Trophoblast cell (in vitro differentiated cells and primary cell): Measurements from ENCODE around the gene HSP90AB1.
A peak's percentile ranks its signal among the peaks of the same experiment; 100 is the strongest.

ENCODE experiments used
- DNase-seq, 2 donors: peaks; one replicate each; pipeline ENCODE4 v3.0.0-alpha.2; 2016
- H2AFZ ChIP-seq: 2 replicates; pipeline ENCODE4 v1.6.1; 2013; ENCODE audit warnings: low read length, moderate library complexity, mild to moderate bottlenecking; ENCODE audit not compliant: insufficient read depth, poor library complexity
- H2AK5ac ChIP-seq: 2 replicates; pipeline ENCODE4 v1.6.1; 2013; ENCODE audit warnings: mild to moderate bottlenecking, low read length
- H2BK120ac ChIP-seq: 2 replicates; pipeline ENCODE4 v1.6.1; 2013; ENCODE audit warnings: low read length, mild to moderate bottlenecking, moderate library complexity; ENCODE audit not compliant: insufficient read depth, poor library complexity
- H2BK12ac ChIP-seq: 2 replicates; pipeline ENCODE4 v1.6.1; 2013; ENCODE audit warnings: mild to moderate bottlenecking, low read length, moderate library complexity
- H2BK5ac ChIP-seq: 2 replicates; pipeline ENCODE4 v1.6.1; 2013; ENCODE audit warnings: low read length, low read depth, moderate library complexity, mild to moderate bottlenecking; ENCODE audit not compliant: poor library complexity
- H3K14ac ChIP-seq: 2 replicates; pipeline ENCODE4 v1.6.1; 2013; ENCODE audit warnings: mild to moderate bottlenecking, low read length
- H3K18ac ChIP-seq: 2 replicates; pipeline ENCODE4 v1.6.1; 2013; ENCODE audit warnings: mild to moderate bottlenecking, low read length
- H3K23ac ChIP-seq: 2 replicates; pipeline ENCODE4 v1.6.1; 2013; ENCODE audit warnings: low read length
- H3K27ac ChIP-seq: 2 replicates; pipeline ENCODE4 v1.5.1; 2013; ENCODE audit warnings: low read depth, mild to moderate bottlenecking, inconsistent platforms, low read length, moderate library complexity
- H3K27me3 ChIP-seq: 2 replicates; pipeline ENCODE4 v1.6.1; 2013; ENCODE audit warnings: inconsistent platforms, mild to moderate bottlenecking, low read length, moderate library complexity; ENCODE audit not compliant: insufficient read depth
- H3K36me3 ChIP-seq, 2 experiments: 1 replicate in 1 of 2; 2 replicates in 1 of 2; pipeline ENCODE4 v1.6.1; 2013; ENCODE audit warnings: low read length in 2 of 2, mild to moderate bottlenecking in 2 of 2, moderate library complexity in 1 of 2; ENCODE audit not compliant: insufficient read depth in 2 of 2, control insufficient read depth in 1 of 2
- H3K4ac ChIP-seq: 2 replicates; pipeline ENCODE4 v1.6.1; 2013; ENCODE audit warnings: low read depth, mild to moderate bottlenecking, low read length, moderate library complexity
- H3K4me1 ChIP-seq, 2 experiments: 1 replicate in 1 of 2; 2 replicates in 1 of 2; pipeline ENCODE4 v1.6.1; 2013; ENCODE audit warnings: low read length in 2 of 2, mild to moderate bottlenecking in 2 of 2, moderate library complexity in 1 of 2; ENCODE audit not compliant: insufficient read depth in 2 of 2, control insufficient read depth in 1 of 2
- H3K4me2 ChIP-seq: 2 replicates; pipeline ENCODE4 v1.6.1; 2013; ENCODE audit warnings: inconsistent platforms, mild to moderate bottlenecking, low read length, moderate library complexity
- H3K4me3 ChIP-seq: 2 replicates; pipeline ENCODE4 v1.5.1; 2013; ENCODE audit warnings: mild to moderate bottlenecking, low read depth, low read length, inconsistent platforms
- H3K79me1 ChIP-seq: one replicate; pipeline ENCODE4 v1.6.1; 2013; ENCODE audit warnings: low read length
- H3K79me2 ChIP-seq: 2 replicates; pipeline ENCODE4 v1.6.1; 2013; ENCODE audit warnings: low read length, mild to moderate bottlenecking; ENCODE audit not compliant: control insufficient read depth, insufficient read depth, poor library complexity
- H3K9ac ChIP-seq: 2 replicates; pipeline ENCODE4 v1.6.1; 2013; ENCODE audit warnings: mild to moderate bottlenecking, low read length
- H3K9me3 ChIP-seq: 2 replicates; pipeline ENCODE4 v1.6.1; 2013; ENCODE audit warnings: low read depth, mild to moderate bottlenecking, control low read depth, inconsistent platforms, low read length; ENCODE audit not compliant: insufficient read depth
- H4K12ac ChIP-seq: 2 replicates; pipeline ENCODE4 v1.6.1; 2013; ENCODE audit warnings: low read depth, mild to moderate bottlenecking, low read length, moderate library complexity
- H4K8ac ChIP-seq: 2 replicates; pipeline ENCODE4 v1.6.1; 2013; ENCODE audit warnings: low read depth, mild to moderate bottlenecking, low read length, moderate library complexity
- H4K91ac ChIP-seq: one replicate; pipeline ENCODE4 v1.6.1; 2013; ENCODE audit warnings: low read depth, mild to moderate bottlenecking, low read length, moderate library complexity
- WGBS: extraction: QIAGEN DNeasy Blood & Tissue Kit; methylation state at CpG from one replicate; pipeline ENCODE4 v1.1.7; 2013; ENCODE audit warnings: missing lambda C conversion rate; ENCODE audit not compliant: insufficient read length, insufficient coverage; ENCODE audit errors: extremely low coverage; 5-methylcytosine and 5-hydroxymethylcytosine counted together

The HSP90AB1 gene

GRCh38 chr6:44284867-44285266 lies 38.0 kb downstream of the HSP90AB1 start:
- H3K18ac ChIP-seq: no peak overlapping the region
- no peaks in the 10 kb centered on the region for H3K4me1 ChIP-seq
- H2AFZ ChIP-seq: no peak overlapping the region
- H4K12ac ChIP-seq: no peak overlapping the region
- no peaks in the 10 kb centered on the region for H3K79me1 ChIP-seq
- H3K4me2 ChIP-seq: no peak overlapping the region
- H3K23ac ChIP-seq: no peak overlapping the region
- H2AK5ac ChIP-seq: no peak overlapping the region
- H3K79me2 ChIP-seq: no peaks in the 10 kb centered on the region
- H2BK120ac ChIP-seq: no peak overlapping the region
- no peaks in the 10 kb centered on the region for H3K36me3 ChIP-seq
- H3K9me3 ChIP-seq: peaks cover 7% of the 10 kb centered on the region
- WGBS: no CpG with 5 or more reads among the region's 4 CpGs
- no peak overlapping the region for H3K14ac ChIP-seq
- H3K4me3 ChIP-seq: no peak overlapping the region
- no peak overlapping the region for H2BK12ac ChIP-seq
- no peak for DNase-seq
- no peak overlapping the region for H2BK5ac ChIP-seq
- H3K27me3 ChIP-seq: no peaks in the 10 kb centered on the region
- no peak overlapping the region for H3K27ac ChIP-seq
- H3K9ac ChIP-seq: no peak overlapping the region
- no peak overlapping the region for H3K4ac ChIP-seq
- H4K91ac ChIP-seq: no peak overlapping the region
- no peak overlapping the region for H4K8ac ChIP-seq

GRCh38 chr6:44285552-44286284 lies 38.8 kb downstream of the HSP90AB1 start:
- H3K27ac ChIP-seq: no peak overlapping the region
- no peak overlapping the region for H2BK120ac ChIP-seq
- no peak overlapping the region for H2BK5ac ChIP-seq
- no peak overlapping the region for H4K12ac ChIP-seq
- DNase-seq: peak in 1 of 2 donors; percentile 34
- H3K9me3 ChIP-seq: peaks cover 7% of the 10 kb centered on the region
- WGBS: no CpG with 5 or more reads among the region's 25 CpGs
- H2BK12ac ChIP-seq: no peak overlapping the region
- no peaks in the 10 kb centered on the region for H3K27me3 ChIP-seq
- no peak overlapping the region for H3K9ac ChIP-seq
- no peak overlapping the region for H3K18ac ChIP-seq
- H3K36me3 ChIP-seq: no peaks in the 10 kb centered on the region
- H3K4me3 ChIP-seq: no peak overlapping the region
- H3K4me2 ChIP-seq: no peak overlapping the region
- no peak overlapping the region for H3K14ac ChIP-seq
- no peaks in the 10 kb centered on the region for H3K79me2 ChIP-seq
- H4K91ac ChIP-seq: no peak overlapping the region
- no peaks in the 10 kb centered on the region for H3K4me1 ChIP-seq
- H3K79me1 ChIP-seq: no peaks in the 10 kb centered on the region
- no peak overlapping the region for H3K4ac ChIP-seq
- no peak overlapping the region for H2AK5ac ChIP-seq
- H2AFZ ChIP-seq: no peak overlapping the region
- no peak overlapping the region for H3K23ac ChIP-seq
- no peak overlapping the region for H4K8ac ChIP-seq

DNA sequence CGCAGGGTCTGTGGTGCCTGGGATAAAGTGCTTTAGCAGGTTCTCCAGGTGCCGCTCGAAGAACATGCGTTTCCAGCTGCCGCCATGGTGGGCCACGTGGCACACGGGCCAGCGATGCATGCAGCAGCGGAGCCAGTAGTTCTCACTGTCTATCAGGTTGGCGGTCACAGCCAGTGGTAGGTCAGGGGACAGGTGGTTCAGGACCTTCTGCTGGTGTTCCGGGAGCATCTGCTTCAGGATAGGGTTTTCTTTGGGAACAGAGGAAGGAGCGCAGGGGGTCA lies 39.3 kb downstream of the HSP90AB1 start:
- no peak for DNase-seq

GRCh38 chr6:44286747-44287146 lies 39.8 kb downstream of the HSP90AB1 start:
- Histone ChIP-seq H3K27ac (no peak overlapping the region), H4K91ac (no peak overlapping the region), H3K27me3 (no peaks in the 10 kb centered on the region), H3K23ac (no peak overlapping the region), H2BK5ac (no peak overlapping the region), H3K14ac (no peak overlapping the region), H3K79me2 (no peaks in the 10 kb centered on the region), H3K4ac (no peak overlapping the region), H3K18ac (no peak overlapping the region), H2BK12ac (no peak overlapping the region), H3K79me1 (no peaks in the 10 kb centered on the region), H3K4me2 (no peak overlapping the region), H3K4me1 (no peaks in the 10 kb centered on the region), H3K9ac (no peak overlapping the region), H2BK120ac (no peak overlapping the region), H2AFZ (no peak overlapping the region), H4K12ac (no peak overlapping the region), H4K8ac (no peak overlapping the region), H3K4me3 (no peak overlapping the region), H3K36me3 (no peaks in the 10 kb centered on the region), H3K9me3 (peaks cover 7% of the 10 kb centered on the region), H2AK5ac (no peak overlapping the region)
- no peak for DNase-seq
- no CpG with 5 or more reads among the region's 2 CpGs for WGBS

More for the DNA sequence above, 39.3 kb downstream of the HSP90AB1 start:
- H3K79me2 ChIP-seq: no peaks in the 10 kb centered on the region
- H2BK12ac ChIP-seq: no peak overlapping the region
- H3K14ac ChIP-seq: no peak overlapping the region
- no peaks in the 10 kb centered on the region for H3K27me3 ChIP-seq
- no peak overlapping the region for H3K27ac ChIP-seq
- H4K91ac ChIP-seq: no peak overlapping the region
- H2BK5ac ChIP-seq: no peak overlapping the region
- no peak overlapping the region for H3K18ac ChIP-seq
- H3K4me3 ChIP-seq: no peak overlapping the region
- no peak overlapping the region for H4K8ac ChIP-seq
- no peak overlapping the region for H2AK5ac ChIP-seq
- WGBS: no CpG with 5 or more reads among the region's 12 CpGs
- H3K36me3 ChIP-seq: no peaks in the 10 kb centered on the region
- H3K23ac ChIP-seq: no peak overlapping the region
- H3K79me1 ChIP-seq: no peaks in the 10 kb centered on the region
- no peak overlapping the region for H3K9ac ChIP-seq
- no peak overlapping the region for H2BK120ac ChIP-seq
- peaks cover 7% of the 10 kb centered on the region for H3K9me3 ChIP-seq
- no peak overlapping the region for H4K12ac ChIP-seq
- H3K4ac ChIP-seq: no peak overlapping the region
- H3K4me1 ChIP-seq: no peaks in the 10 kb centered on the region
- no peak overlapping the region for H3K4me2 ChIP-seq
- no peak overlapping the region for H2AFZ ChIP-seq
